Hematopoietic multipotent progenitor cell (in vitro differentiated cells): ENCODE measurements around the gene KCNC1. TPM values are rescaled to one million over a fixed set of nuclear protein-coding genes. Genes with fewer than 3 reads are reported as not detected.

Experiments
- DNase-seq, 3 donors: peaks; one replicate each; pipeline ENCODE4 v3.0.0-alpha.2; 2011 to 2015; ENCODE audit warnings: low read depth in 2 of 3, low spot score in 2 of 3
- total RNA-seq: library from RNA; depleted of rRNA; stranded (reverse); fragments of >200 nt; gene quantifications from one replicate; pipeline ENCODE4 v1.2.3, GENCODE V29; 2012

The KCNC1 gene
- under 0.01 TPM for total RNA-seq

DNA sequence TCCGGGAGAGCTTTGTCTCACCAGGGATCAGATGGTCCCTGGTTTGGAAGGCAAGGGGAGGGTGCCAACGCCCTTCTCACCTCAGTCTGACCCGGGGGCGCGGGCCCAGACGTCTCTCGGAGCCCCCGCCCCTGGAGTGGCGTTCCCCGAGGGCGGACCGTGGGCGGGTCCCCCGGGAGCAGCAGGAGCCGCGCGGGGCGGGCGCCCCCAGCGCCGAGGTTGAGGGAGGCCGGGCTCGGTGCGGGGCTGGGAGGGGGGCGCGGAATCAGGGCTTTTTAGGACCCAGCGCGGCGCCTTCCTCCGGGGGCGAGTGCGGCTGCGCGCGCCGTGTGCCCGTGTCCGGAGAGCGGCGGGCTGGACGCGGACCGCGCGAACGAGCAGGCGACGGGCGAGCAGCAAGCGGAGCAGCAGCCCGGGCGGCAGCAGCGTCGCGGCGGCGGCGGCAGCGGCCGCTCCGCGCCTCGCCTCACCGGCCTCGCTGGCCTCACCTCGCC, at the start of gene KCNC1:
TSS of gene KCNC1 (plus strand) at position 364 of the 494 bp plus-strand sequence. CDS start 1,222 bp downstream, outside the sequence.
- DNase-seq, result no peak

GRCh38 chr11:17686231-17686980, 48.2 kb upstream of the KCNC1 start:
- no peak for DNase-seq

DNA sequence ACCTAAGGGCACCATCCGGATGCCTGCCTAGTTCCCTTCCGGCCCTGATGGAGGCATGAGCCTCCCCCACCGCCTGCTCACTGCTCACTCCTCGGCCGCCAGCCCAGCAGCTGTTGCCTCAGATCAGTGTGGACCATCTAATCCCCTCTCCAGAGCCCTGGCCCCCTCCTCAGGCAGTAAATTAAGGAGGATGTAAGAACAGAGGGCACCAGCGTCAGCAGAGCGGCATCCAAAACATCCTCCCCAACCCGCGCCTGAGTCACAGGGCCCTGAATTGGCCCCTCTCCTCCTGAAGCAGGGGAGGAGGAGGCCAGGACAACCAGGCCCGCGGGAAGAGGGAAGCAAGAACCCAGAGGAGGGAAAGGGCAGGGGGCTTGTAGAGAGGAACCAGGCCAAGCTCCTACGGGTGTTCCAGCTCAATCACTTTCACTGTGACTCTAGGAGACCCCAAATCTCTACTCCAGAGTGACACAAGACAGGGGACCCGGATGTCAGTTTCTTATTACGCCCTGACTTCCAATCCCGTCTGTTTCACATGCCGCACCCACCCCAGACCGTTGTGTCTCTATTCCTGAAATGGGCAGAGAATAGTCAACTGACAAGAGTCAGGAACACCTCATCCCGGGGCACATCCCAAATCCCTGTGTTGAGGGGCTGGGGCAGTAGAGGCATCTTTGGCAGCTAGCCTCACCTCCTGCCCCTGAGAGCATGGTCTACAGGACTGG, 46.5 kb upstream of the KCNC1 start:
- no peak for DNase-seq

DNA sequence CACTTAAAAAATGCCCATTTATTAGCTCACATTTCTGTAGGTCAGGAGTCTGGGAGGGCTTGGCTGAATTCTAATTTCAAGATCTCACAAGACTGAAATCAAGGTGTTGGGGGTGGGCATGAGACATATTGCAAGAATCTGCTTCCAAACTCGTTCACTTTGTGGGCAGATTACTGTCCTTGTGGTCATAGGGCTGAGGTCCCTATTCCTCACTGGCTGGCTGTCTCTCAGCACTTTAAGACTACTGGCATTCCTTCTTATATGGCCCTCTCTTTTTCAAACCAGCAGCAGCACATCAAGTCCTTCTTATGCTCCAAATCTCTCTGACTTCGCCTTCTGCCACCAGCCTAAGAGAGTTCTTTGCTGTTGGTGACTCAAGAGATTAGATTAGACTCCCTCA, 43.0 kb upstream of the KCNC1 start:
- no peak for DNase-seq

- no peak for DNase-seq
Measured at GRCh38 chr11:17691976-17692375, 42.6 kb upstream of the KCNC1 start.

GRCh38 chr11:17692931-17693330, 41.6 kb upstream of the KCNC1 start:
- no peak for DNase-seq

- DNase-seq, result no peak
Measured at GRCh38 chr11:17693531-17693930, 41.0 kb upstream of the KCNC1 start.

GRCh38 chr11:17694494-17695110, 40.0 kb upstream of the KCNC1 start:
- DNase-seq, result no peak

- no peak for DNase-seq
Measured at GRCh38 chr11:17695454-17696441, 38.8 kb upstream of the KCNC1 start.

GRCh38 chr11:17696741-17697140, 37.8 kb upstream of the KCNC1 start:
- DNase-seq, result no peak

DNA sequence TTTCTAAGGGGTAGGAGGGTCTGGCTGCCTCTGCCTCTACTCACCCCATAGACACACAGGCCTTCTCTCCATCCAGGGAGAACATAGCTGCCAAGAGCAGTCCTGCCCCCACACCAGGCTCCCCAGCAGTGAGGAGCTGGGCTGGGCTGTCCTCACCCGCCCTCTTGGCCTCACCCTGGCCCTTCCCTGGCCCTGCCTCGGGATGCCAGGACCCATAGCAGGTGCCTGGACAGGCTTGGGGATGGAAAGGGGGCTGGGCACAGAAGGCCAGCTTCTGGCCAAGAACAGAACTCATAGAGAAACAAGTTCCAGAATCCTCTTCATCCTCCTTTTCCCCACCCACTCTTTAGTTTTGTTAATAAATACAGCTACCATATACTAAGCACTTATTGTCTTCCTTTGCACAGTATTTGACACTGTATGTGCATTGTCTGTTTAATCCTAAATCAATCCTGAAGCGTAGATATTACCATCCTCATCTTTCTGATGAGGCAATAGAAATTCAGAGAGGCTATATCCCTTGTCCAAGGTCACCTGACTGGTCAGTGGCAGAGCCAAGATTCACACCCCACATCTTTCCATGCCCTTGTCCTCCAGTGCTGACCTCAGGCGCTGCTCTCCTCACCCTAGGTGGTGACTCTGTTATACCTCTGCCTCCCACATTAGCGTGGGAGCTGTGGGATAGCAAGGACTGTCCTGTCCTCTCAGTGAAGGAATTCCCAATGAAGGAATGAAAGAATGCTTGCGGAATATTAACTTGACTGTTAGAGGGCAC, 37.2 kb upstream of the KCNC1 start:
- DNase-seq, result no peak

DNA sequence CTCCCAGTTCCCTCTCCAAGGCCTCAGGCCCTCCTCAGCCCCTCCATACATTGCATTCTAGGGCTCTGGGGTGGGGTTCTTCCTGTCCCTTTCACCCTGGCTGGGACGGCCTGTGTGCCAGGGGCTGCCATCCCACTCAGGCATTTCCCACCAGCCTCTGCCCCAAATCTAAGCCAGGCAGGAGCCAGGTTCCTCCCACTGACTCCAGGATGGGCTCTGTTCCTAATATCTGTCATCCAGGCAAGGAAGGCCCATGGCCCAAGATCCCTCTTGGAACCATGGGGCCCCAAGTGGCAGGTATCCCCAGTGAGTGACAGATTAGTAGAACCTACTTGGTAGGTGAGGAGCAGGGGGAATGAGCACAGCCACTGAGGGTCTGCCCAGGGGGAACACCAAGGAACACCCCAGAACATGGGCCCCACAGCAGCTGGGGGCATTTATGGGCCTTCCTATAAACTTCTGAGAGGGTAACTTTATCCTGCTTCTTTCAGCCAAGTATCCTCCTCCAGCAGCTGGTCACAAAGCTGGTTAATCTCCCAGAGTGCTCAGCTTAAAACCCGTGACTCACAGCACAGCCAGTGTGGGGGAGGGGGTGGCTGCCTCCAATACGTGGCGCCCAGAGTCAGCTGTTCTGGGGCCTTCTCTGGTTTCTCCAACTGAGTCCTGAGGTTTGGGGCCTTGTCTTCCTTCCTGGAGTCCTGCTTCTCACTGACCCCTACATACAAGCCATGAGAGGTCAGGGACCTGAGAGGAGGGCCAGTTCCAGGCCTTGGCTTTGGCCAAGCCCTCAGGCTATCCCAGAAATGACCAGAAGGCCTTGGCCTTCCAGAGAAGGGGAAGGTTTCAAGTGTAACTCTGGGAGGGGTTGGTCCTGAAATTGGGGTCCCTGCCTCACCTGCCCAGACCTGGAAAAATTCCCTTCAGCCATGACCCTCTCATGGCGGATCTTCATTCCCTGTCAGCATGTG, 35.1 kb upstream of the KCNC1 start:
- DNase-seq, result no peak

DNA sequence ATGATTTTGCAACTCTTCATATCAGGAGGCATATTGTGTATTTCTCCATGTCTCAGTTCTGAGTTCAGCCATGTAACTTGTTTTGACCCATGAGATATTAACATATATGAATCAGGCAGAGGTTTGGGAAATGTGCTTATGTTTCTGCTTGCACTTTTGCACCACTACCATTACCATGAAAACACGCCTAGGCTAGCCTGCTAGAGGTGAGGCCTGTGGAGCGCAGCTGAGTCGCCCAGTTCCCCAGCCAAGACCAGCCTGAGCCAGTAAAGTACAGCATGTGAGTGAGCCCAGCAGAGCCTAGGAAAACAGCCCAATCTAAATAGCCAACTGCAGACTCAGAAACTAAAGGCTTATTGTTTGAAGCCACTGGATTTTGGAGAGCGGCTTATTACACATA, 33.6 kb upstream of the KCNC1 start:
- no peak for DNase-seq

GRCh38 chr11:17702876-17703275, 31.7 kb upstream of the KCNC1 start:
- DNase-seq, result no peak

- no peak for DNase-seq
Measured at GRCh38 chr11:17703951-17704350, 30.6 kb upstream of the KCNC1 start.

- no peak for DNase-seq
Measured at GRCh38 chr11:17707830-17708229, 26.8 kb upstream of the KCNC1 start.

DNA sequence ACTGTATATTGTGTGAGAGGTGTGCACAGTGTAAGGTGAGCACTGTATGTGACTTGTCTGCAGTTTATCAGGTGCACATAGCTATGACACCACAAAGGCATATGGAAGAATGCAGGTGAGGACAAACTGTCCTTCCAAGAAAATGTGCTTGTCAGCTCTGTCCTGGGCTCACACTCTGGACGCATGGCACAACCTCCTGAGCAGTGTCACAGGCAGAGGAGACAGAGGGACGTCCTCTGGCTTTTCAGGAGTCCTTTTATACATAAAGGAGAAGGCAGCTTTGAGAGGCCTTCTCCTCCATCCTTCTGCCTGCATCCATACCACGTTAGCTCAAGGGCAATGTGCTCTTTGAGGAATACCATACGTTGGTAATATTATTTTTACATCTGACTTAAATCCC, 22.7 kb upstream of the KCNC1 start:
- no peak for DNase-seq

DNA sequence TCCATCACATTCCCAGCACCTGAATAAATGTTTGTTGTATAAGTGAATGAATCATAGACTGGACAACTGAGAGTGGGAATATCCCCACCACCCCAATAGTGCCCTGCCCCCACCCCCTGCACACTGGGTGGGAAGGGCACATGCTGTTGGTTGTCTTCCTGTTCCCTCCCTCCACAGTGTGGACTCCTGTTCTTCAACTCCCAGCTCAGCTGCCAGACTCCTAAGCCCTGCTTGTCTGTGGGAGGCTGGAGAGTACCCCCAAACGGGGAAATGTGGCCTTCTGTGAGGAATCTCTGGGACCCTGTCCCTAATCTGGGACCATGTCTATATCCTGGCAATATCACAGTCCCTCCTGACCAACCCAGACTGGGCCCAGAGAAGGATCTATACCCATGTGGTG, 20.7 kb upstream of the KCNC1 start:
- no peak for DNase-seq
